ENCODE measurements around the gene ZNF222. TPM values are rescaled to one million over a fixed set of nuclear protein-coding genes. Genes with fewer than 3 reads are reported as not detected.

The ZNF222 gene
- total RNA-seq (2014; rRNA removed; shearing (Covaris generic)) = 3.7 and 5.6 TPM in 2 replicates
- 3.5 and 4.1 TPM in 2 replicates for polyA plus RNA-seq (2015; cell fraction: cytosol; rRNA removed)
- polyA plus RNA-seq (2015; cell fraction: nucleus; rRNA removed) = 5.3 and 8.9 TPM in 2 replicates

GRCh38 chr19:44025217-44025936, at the start of gene ZNF222:
Gene ZNF222, plus strand, starts transcription at chr19:44025379. Its CDS starts 58 bp downstream, at chr19:44025437.
- DNase-seq (ENCODE audit: low read depth) = peak; percentile 88

DNA sequence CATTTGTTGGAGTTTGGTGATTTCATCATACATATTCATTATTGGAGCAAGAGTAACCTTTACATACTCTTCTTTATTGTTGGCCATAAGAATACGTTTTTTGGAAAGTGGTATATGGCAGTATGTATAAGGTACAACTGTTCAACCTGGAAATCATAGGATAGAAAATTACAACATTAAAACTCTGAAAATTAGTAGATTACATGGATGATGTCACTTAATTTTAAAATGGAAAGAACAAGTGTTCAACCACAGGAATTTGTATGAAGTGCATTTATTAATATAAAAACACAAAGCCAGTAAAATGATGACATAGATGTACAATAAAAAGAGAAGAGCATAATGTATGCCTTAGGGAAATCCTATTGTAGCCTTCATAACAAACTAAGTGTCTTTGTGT, 48.4 kb upstream of the ZNF222 start:
- no peak for DNase-seq (ENCODE audit: low read depth)

DNA sequence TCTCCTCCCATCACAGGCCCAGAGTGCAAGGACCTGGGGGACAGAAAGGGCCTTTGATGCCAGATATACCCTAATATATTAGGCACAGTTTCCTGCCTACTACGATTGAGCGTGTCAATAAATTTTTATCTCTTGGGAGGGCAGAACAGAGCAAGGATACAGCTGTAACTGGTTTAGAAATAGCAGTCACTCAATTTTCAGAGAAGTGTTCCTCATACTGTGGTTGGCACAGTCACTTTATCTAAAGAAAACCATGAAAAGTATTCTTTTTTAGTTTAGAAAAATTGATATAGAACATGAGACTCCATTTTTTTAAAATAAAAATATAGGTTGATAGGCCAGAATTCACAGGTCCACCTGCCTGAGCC, 41.7 kb upstream of the ZNF222 start:
- DNase-seq (ENCODE audit: low read depth) = no peak

- DNase-seq (ENCODE audit: low read depth) = peak; percentile 96
Measured at GRCh38 chr19:43983912-43984686, 41.1 kb upstream of the ZNF222 start, which contains the start of gene ZNF155. Gene ZNF155, plus strand, starts transcription at chr19:43984188. Its CDS starts 4,356 bp downstream, at chr19:43988544.

- DNase-seq (ENCODE audit: low read depth) = no peak
Measured at GRCh38 chr19:43984687-43985000, 40.5 kb upstream of the ZNF222 start.

DNA sequence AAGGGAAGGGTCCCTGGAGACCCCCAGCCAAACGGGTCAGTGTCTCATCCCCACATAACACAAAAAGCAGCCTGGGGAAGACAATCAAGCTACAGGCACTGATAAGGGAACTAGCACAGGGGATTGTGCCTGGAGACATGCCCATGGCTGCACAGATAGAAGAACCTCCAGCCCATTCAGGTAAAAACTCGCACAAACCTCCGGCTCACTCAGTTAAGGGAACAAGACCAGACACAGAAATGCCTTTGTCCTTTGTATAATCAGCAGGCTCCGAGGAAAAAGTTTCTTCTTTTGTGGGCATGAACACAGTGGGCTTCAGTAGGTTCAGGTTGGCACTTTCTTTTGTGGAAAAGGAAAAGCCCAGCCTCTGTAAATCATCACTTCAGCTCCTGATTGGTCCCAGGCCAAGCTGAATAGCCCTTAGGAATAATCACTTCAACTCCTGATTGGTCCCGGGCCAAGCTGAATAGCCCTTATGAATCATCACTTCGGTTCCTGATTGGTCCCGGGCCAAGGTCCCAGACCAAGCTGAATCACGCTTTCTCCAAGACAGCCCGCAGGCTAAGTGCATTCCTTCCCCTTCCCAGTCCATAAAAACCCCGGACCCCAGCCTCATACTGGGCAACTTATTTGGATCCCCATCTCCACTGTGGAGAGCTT, 27.4 kb upstream of the ZNF222 start:
- DNase-seq (ENCODE audit: low read depth) = peak; percentile 37

- DNase-seq (ENCODE audit: low read depth) = no peak
Measured at GRCh38 chr19:44002212-44002565, 23.0 kb upstream of the ZNF222 start.

DNA sequence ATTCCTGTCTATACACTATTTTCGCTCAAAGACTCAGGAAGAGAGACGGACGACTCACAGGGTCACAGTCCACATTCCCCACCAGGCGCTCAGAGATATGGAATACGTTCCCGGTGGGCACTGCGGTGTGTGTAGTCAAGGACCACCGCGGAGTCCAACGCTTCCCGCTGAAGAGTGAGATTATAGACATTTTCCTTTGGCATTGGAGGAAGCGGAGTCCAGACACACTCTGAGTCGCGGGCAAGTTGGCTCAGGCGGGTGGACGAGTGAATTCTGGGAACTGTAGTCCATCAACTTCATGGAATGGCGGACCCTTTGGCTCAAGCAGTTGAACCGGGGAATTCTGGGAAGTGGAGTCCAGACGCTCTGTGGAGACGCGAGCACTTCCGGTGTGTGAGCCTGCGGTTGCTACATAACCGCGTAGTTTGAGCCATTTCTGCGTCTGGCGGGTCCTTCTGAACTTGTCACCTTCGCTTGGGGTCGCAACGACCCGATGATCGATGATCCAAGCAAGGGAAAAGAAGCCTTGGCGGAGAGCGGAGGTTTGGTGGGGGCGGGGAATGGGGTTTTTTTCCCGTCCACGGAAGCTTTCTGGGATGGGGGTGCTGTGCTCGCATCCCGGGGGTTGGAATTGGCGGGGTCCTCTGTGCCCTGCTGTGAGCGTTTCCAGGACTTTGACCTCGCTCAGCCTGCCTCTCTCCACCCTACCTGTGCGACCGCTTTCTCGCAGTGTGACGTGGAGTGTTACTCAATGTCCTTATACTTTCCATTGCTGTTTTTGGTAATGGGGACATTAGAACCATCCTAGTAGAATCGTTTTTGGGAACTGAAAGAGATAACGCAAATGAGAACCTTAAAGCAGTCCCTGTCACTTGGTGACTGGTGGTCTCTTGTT, 22.4 kb upstream of the ZNF222 start, which contains the start of gene ZNF230:
ZNF230 (plus strand) TSS at position 392 of the 895 bp plus-strand sequence. CDS start 4,122 bp downstream, outside the sequence.
- DNase-seq (ENCODE audit: low read depth) = peak; percentile 91

GRCh38 chr19:44003461-44004009, 21.6 kb upstream of the ZNF222 start:
- peak; percentile 18 for DNase-seq (ENCODE audit: low read depth)

GRCh38 chr19:44005973-44006372, 19.2 kb upstream of the ZNF222 start:
- DNase-seq (ENCODE audit: low read depth) = no peak

DNA sequence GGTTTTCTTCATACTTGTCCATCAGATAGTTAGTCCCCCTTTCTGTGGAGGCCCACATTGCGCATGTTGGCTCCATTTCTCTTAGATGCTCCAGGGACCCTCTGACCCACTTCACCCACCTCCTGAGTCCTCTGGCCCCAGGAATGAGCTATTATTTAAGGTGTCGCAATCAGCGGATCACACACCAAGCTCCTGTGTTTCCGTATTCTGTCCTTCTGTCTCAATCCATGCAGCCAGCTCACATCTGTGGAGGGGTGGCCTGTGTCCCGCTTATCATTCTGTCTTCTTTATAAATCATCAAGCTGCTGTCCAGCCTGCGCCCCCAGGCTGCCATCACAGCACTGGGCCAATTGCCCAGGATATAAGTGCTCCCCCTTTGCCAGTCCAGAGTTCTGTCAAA, 17.7 kb upstream of the ZNF222 start:
- no peak for DNase-seq (ENCODE audit: low read depth)

DNA sequence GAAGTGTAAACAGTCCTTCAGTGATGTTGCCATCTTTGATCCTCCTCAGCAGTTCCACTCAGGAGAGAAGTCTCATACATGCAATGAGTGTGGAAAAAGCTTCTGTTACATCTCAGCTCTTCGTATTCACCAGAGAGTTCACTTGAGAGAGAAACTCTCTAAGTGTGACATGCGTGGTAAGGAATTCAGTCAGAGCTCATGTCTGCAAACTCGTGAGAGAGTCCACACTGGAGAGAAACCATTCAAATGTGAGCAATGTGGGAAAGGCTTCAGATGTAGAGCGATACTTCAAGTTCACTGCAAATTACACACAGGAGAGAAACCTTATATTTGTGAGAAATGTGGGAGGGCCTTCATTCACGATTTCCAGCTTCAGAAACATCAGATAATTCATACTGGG, 14.7 kb upstream of the ZNF222 start:
- DNase-seq (ENCODE audit: low read depth) = no peak

- no peak for DNase-seq (ENCODE audit: low read depth)
Measured at GRCh38 chr19:44019498-44019897, 5.7 kb upstream of the ZNF222 start.

DNA sequence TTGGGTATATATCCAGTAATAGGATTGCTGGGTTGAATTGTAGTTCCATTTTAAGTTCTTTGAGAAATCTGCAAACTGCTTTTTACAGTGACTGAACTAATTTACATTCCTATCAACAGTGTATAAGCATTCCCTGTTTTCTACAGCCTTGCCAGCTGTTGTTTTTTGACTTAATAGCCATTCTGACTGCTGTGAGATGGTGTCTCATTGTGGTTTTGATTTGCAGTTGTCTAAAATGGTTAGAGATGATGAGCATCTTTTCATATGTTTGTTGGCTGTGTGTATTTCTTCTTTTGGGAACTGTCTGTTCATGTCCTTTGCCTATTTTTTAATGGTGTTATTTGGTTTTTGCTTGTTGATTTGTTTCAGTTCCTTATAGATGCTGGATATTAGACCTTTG, 4.0 kb upstream of the ZNF222 start:
- no peak for DNase-seq (ENCODE audit: low read depth)

- no peak for DNase-seq (ENCODE audit: low read depth)
Measured at GRCh38 chr19:44024900-44025216, 321 bp upstream of the ZNF222 start.

GRCh38 chr19:44026622-44027021, 1.4 kb downstream of the ZNF222 start:
- no peak for DNase-seq (ENCODE audit: low read depth)

- DNase-seq (ENCODE audit: low read depth) = no peak
Measured at GRCh38 chr19:44032001-44032610, 6.9 kb downstream of the ZNF222 start.

DNA sequence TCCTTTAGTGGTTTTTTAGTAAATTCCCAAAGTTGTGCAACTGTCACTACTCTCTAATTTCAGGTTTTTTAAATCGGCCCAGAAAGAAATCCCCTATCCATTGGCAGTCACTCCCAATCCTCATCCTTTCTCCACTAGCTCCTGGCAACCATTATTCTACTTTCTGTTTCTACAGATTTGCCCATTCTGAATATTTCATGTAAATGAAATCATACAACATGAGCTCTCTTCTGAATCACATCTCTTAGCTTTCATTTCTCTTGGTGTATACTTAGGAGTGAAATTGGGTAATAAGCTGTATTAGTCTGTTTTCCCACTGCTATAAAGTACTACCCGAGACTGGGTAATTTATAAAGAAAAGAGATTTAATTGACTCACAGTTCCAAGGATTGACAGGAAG, 17.0 kb downstream of the ZNF222 start:
- DNase-seq (ENCODE audit: low read depth) = no peak

- DNase-seq (ENCODE audit: low read depth) = no peak
Measured at GRCh38 chr19:44050740-44051649, 25.8 kb downstream of the ZNF222 start.

All from HT1080 (cell line).